Sigmoid colon (tissue), 7 donors: Measurements from ENCODE around the gene KRTAP5-9. TPM values are rescaled to one million over a fixed set of nuclear protein-coding genes. Genes with fewer than 3 reads are reported as not detected.

Experiments used
- DNase-seq: peaks from one replicate; pipeline ENCODE4 v3.0.0-alpha.2; 2019
- H3K27ac ChIP-seq, 4 donors: fragments of 200-600 bp; sonication (generic); one replicate each; pipeline ENCODE4 v1.5.1; 2016 to 2019; ENCODE audit warnings: mild to moderate bottlenecking in 1 of 4
- H3K27me3 ChIP-seq, 3 donors: fragments of 200-600 bp; sonication (generic); one replicate each; pipeline ENCODE4 v1.5.1; 2019; ENCODE audit warnings: mild to moderate bottlenecking in 1 of 3
- H3K36me3 ChIP-seq, 4 donors: fragments of 200-600 bp; sonication (generic); one replicate each; pipeline ENCODE4 v1.5.1; 2016 to 2019
- H3K4me1 ChIP-seq, 4 donors: fragments of 200-600 bp; sonication (generic); one replicate each; pipeline ENCODE4 v1.5.1; 2017 to 2019
- H3K4me3 ChIP-seq, 4 donors: fragments of 200-600 bp; sonication (generic); one replicate each; pipeline ENCODE4 v1.5.1; 2017 to 2019; ENCODE audit warnings: mild to moderate bottlenecking in 2 of 4, moderate library complexity in 1 of 4
- H3K9me3 ChIP-seq, 4 donors: fragments of 200-600 bp in 3 of 4; sonication (generic) in 3 of 4; one replicate each; pipeline versions ENCODE4 v1.5.1 to v1.6.1; 2013 to 2019
- CTCF ChIP-seq, 4 experiments: fragments of 450-650 bp in 3 of 4; fragments of 200-600 bp in 1 of 4; IDR thresholded peaks; one replicate each; pipeline ENCODE4 v1.5.1; 2016 to 2019; ENCODE audit warnings: antibody characterized with exemption in 4 of 4, mild to moderate bottlenecking in 3 of 4, moderate library complexity in 2 of 4
- EP300 ChIP-seq, 4 donors: sonication (generic); formaldehyde crosslinking; IDR thresholded peaks; one replicate each; pipeline ENCODE4 v1.6.1; 2017; ENCODE audit warnings: antibody characterized with exemption in 4 of 4
- POLR2A ChIP-seq, 2 donors: fragments of 450-650 bp; IDR thresholded peaks; one replicate each; pipeline ENCODE4 v1.6.1; 2016; ENCODE audit warnings: antibody characterized with exemption in 2 of 2, mild to moderate bottlenecking in 2 of 2, moderate library complexity in 2 of 2
- POLR2AphosphoS5 ChIP-seq, 4 donors: sonication (generic); formaldehyde crosslinking; IDR thresholded peaks; one replicate each; pipeline ENCODE4 v1.6.1; 2017; ENCODE audit warnings: antibody characterized with exemption in 4 of 4
- WGBS, 2 donors: extraction: QIAGEN DNeasy Blood & Tissue Kit; methylation state at CpG; one replicate each; pipeline ENCODE4 v1.1.7; 2013; 5-methylcytosine and 5-hydroxymethylcytosine counted together
- intact Hi-C: fragments of 100-400 bp; cut with DNase I; formaldehyde crosslinking; loops from one replicate; pipeline ENCODE4 v1.15.1; 2023
- polyA plus RNA-seq, 3 donors: library from polyadenylated mRNA; stranded (reverse); fragments of 200-250 nt; gene quantifications; one replicate each; pipeline ENCODE4 v1.2.3, GENCODE V29; 2013
- total RNA-seq, 4 donors: library from RNA; depleted of rRNA; stranded (reverse); fragments of >200 nt; gene quantifications; one replicate each; pipeline ENCODE4 v1.1.0, GENCODE V29; 2016
- donor health status: healthy with polysubstance abuse.
- donor health status: Bipolar disorder and iron deficiency.
- donor health status: healthy.

KRTAP5-9 gene
- total and polyA plus RNA-seq, 7 donors = 0.52 to 0.66 TPM; not detected in 5

- 75 to 85% methylated on average over 15 of the region's 15 CpGs for WGBS, 2 donors
- no peaks in the 10 kb centered on the region for H3K9me3 ChIP-seq
- intact Hi-C loops = no loop called here
- TF ChIP-seq EP300 (IDR thresholded peaks at IDR 0.05) = no peak
- TF ChIP-seq POLR2A (IDR thresholded peaks at IDR 0.05) = no peak
- no peak for TF ChIP-seq POLR2AphosphoS5 (IDR thresholded peaks at IDR 0.05)
- TF ChIP-seq CTCF (IDR thresholded peaks at IDR 0.05) = no peak
- DNase-seq = no peak
- no peaks in the 10 kb centered on the region for H3K4me1 ChIP-seq
- no peaks in the 10 kb centered on the region for H3K36me3 ChIP-seq
- no peak overlapping the region for H3K27ac ChIP-seq
- no peak overlapping the region for H3K4me3 ChIP-seq
- H3K27me3 ChIP-seq = peaks cover 0 to 10% (median 0%) of the 10 kb centered on the region in 3 donors
Measured at GRCh38 chr11:71542879-71543777, 5.1 kb upstream of the KRTAP5-9 start.

- Histone ChIP-seq H3K27ac (no peak overlapping the region), H3K4me3 (no peak overlapping the region), H3K4me1 (no peaks in the 10 kb centered on the region), H3K36me3 (no peaks in the 10 kb centered on the region), H3K27me3 (peaks cover 0 to 10% (median 6%) of the 10 kb centered on the region in 3 donors), H3K9me3 (no peaks in the 10 kb centered on the region)
- DNase-seq = no peak
- WGBS, 2 donors = 51 to 84% methylated on average over 8 of the region's 8 CpGs
- no peak for TF ChIP-seq EP300 (IDR thresholded peaks at IDR 0.05)
- TF ChIP-seq POLR2AphosphoS5 (IDR thresholded peaks at IDR 0.05) = no peak
- no peak for TF ChIP-seq CTCF (IDR thresholded peaks at IDR 0.05)
- no peak for TF ChIP-seq POLR2A (IDR thresholded peaks at IDR 0.05)
- intact Hi-C loops = no loop called here
Measured at GRCh38 chr11:71543866-71544265, 4.4 kb upstream of the KRTAP5-9 start.

DNA sequence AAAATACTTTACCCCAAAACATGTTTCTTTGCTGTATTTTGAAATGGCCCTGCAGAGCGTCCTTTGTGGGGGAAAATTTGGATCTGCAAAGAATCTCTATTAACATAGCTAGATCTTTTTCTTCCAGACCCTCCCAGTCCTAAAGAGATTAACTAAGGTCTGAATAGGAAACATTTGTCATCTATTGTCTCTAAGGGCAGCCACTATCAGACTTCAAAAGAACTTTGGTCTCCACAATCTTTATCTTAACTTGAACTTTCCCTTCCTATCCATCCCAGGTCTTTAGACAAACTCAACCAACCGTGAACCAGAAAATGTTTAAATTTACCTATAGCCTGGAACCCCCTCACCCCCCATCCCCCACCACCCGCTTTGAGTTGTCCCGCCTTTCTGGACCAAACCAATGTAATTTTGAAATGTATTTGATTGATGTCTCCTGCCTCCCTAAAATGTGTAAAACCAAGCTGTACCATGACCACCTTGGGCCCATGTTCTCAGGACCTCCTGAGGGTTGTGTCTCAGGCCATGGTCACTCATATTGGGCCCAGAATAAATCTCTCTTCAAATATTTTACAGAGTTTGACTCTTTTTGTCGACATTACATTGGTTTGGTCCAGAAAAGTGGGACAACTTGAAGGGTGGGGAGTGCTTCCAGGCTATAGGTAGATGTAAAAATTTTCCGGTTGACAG, 3.5 kb upstream of the KRTAP5-9 start:
- peaks cover 0 to 10% (median 6%) of the 10 kb centered on the region in 3 donors for H3K27me3 ChIP-seq
- H3K36me3 ChIP-seq = no peaks in the 10 kb centered on the region
- no peak for TF ChIP-seq EP300 (IDR thresholded peaks at IDR 0.05)
- TF ChIP-seq POLR2AphosphoS5 (IDR thresholded peaks at IDR 0.05) = no peak
- TF ChIP-seq POLR2A (IDR thresholded peaks at IDR 0.05) = no peak
- TF ChIP-seq CTCF (IDR thresholded peaks at IDR 0.05) = no peak
- H3K27ac ChIP-seq = no peak overlapping the region
- intact Hi-C loops = no loop called here
- no peaks in the 10 kb centered on the region for H3K9me3 ChIP-seq
- no peak overlapping the region for H3K4me3 ChIP-seq
- H3K4me1 ChIP-seq = no peaks in the 10 kb centered on the region
- 84 to 87% methylated on average over 6 of the region's 6 CpGs for WGBS, 2 donors
- DNase-seq = no peak

DNA sequence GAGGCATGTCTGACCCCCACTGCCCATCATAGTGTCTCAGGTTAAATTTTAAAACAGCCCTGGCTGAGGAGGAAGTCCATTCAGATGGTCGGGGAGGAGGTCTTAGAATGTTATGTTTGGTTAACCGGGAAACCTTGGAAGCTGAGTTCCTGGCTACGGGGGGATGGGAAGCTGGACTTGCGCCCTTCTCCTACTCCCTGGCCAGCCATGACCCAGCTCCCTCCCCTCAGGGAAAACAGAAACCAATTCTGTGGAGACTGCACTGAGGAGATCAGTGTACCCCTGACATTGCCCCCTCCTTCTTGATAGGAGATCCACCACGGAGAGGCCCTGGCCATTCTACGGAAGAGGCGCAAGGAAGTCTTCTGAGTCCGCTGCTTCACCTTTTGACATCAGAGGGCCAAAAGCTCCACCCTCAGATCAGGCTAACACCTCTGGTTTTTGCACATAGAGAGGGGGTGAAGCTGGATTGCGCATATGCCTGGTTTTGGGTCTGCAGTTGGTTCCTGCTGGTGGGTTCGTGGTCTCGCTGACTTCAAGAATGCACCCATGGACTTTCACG, 2.7 kb upstream of the KRTAP5-9 start:
- no peak for DNase-seq
- Histone ChIP-seq H3K4me1 (no peaks in the 10 kb centered on the region), H3K27ac (no peak overlapping the region), H3K27me3 (peaks cover 0 to 10% (median 6%) of the 10 kb centered on the region in 3 donors), H3K36me3 (no peaks in the 10 kb centered on the region), H3K4me3 (no peak overlapping the region), H3K9me3 (no peaks in the 10 kb centered on the region)
- intact Hi-C loops = no loop called here
- whole genome bisulfite sequencing, 2 donors = 93 to 94% methylated on average over 12 of the region's 12 CpGs
- TF ChIP-seq POLR2AphosphoS5 (IDR thresholded peaks at IDR 0.05) (no peak), CTCF (IDR thresholded peaks at IDR 0.05) (no peak), POLR2A (IDR thresholded peaks at IDR 0.05) (no peak), EP300 (IDR thresholded peaks at IDR 0.05) (no peak)
